NCI-H2196 (cell line): ENCODE measurements around the gene E4F1.
A peak's percentile ranks its signal among the peaks of the same experiment; 100 is the strongest.
"Not testable (repeated sequence)": the region's sequence is repeated elsewhere in the genome, so short reads cannot be mapped to it uniquely, and the experiment has no call there.

Source experiments
- DNase-seq: peaks from one replicate; lab custom pipeline; 2025; ENCODE audit not compliant: unreplicated experiment; lab: John Stamatoyannopoulos, UW

Gene E4F1

DNA sequence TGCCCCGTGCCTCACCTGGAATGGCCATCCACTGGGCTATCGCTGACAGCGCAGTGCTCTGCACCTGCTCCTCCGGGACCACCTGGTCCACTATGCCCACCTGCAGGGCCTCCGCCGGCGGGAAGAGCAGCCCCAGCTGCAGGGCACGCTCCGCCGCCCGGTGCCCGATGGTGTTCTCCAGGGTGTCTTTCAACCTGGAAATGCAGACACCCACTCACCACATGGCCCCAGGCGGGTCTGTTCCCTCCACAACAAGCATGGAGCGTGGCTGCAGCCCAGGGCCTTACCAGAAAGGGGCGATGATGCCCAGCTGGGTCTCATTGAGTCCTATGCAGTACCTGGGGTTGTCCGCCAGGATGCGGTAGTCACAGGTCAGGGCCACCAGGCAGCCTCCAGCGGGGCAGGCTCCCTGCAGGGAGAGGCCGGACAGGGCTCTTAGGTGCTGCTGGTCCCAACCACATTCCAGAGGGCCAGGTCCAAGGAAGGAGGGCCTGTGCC, 19.7 kb downstream of the E4F1 start:
- no peak for DNase-seq

DNA sequence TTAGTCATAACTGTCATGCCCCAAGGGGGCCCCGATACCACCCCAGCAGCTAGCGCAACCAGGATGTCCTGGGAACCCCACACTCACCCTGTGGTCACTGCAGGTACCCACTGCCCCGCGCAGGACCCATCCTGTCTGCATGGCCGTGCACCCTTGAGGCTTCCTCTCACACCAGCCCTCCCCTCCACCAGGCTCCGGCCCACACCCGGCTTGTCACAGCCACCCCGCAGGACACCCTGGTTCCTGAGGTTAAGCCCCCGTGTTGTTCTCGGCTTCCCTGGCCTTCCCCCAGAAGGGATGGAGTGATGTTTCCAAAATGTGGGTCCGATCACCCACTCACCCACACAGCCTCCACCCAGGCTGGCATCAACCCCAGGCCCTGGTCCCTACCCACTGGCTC, 20.4 kb downstream of the E4F1 start:
- DNase-seq, result no peak

DNA sequence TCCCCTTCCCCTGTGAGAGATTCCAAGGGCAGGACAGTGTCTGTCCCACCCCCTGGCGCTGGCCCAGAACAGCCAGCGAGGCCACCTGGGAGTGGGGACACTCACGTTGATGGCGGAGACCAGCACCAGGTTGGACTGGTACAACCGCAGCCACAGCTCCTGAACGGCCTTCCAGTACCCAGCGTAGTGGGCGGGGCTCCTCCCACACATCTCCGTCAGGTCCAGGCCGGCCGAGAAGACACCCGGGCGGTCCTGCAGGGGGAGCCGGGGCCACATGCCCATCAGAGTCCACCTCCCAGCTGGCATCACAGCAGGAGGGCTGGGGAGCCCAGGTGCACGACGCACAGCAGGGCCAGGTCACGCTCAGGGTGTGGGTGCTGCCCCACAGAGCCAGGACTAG, 20.9 kb downstream of the E4F1 start:
- no peak for DNase-seq

DNA sequence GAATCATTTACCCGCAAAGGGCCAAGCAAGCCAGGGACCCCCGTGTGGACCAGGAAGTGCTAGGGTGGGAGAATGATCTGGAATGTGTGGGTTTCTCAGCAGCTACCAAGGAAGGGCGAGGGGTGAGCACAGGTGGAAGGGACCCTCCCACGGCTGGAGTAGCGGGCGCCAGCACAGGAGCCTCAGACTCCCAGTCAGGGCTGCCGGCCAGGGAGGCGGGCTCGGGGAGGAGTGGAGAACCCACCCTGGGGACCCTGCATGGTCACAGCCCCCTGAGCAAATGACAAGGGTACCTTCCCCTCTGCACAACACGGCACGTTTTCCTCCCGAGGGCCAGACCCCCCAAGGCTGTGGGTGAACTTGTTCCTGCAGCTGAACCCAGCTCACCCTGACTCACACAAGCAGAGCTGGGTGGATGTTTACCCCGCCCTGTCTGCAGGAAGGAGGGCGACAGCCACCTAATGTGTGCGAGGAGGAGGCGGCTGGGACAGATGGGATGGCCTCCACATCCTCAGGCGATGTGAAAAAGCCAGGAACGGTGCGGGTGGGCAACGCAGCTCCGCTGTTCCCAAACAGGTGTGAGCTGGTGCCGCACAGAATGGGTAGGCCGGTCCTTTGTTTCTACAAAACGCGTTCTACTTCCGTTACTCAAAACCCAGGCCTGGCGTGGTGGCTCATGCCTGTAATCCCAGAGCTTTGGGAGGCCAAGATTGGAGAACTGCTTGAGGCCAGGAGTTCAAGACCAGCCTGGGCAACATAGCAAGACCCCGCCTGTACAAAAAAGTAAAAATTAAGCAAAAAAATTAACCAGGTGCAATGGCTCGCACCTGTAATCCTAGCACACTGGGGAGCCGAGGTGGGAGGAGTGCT, 21.8 kb downstream of the E4F1 start:
- no peak for DNase-seq

DNA sequence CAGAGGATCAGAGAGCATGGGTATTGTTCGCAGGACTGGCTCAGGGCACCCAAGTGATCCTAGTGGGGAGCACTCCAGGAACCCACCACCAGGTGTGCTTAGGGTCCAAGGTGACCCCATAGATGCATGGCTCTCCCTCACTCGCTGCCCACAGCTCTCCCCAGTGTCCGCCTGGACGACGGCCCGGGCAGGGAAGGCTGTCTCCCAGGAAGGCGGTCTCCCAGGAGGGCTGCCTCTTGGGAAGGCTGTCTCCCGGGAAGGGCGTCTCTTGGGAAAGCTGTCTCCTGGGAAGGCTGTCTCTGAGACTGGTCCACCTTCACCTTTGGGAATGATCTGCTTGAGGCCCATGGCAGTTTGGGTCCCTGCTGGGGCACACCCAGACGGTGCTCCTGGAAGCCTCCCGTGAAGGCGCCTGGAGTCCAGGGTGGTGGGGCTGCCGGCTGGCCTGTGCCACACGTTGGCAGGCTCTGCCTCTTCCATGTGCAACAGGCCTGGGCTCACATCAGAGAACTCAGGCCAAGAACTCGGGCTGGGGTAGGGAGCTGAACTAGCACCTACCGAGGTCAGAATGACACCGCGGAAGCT, 23.0 kb downstream of the E4F1 start:
- no peak for DNase-seq

DNA sequence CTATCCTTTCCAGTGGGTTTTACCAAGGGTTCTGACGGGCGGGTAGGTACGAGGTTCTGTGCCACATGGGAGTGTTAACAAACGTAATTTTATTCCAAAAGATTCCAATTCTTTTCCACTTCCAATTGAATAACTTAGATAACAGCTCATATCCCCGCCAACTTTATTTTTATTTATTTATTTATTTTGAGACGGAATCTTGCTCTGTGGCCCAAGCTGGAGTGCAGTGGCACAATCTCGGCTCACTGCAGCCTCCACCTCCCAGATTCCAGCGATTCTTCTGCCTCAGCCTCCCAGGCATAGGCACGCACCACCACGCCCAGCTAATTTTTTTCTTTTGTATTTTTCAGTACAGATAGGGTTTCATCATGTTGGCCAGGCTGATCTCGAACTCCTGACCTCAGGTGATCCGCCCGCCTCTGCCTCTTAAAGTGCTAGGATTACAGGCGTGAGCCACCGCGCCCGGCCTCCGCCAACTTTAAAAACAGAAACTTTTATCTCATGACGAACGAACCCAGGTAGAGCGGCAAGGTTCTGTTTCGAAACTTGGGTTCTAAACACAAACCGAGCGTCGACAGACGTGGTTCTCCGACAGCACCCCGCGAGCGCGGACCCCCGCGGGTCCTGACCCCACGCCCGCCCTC, 27.4 kb downstream of the E4F1 start:
- DNase-seq, result no peak

DNA sequence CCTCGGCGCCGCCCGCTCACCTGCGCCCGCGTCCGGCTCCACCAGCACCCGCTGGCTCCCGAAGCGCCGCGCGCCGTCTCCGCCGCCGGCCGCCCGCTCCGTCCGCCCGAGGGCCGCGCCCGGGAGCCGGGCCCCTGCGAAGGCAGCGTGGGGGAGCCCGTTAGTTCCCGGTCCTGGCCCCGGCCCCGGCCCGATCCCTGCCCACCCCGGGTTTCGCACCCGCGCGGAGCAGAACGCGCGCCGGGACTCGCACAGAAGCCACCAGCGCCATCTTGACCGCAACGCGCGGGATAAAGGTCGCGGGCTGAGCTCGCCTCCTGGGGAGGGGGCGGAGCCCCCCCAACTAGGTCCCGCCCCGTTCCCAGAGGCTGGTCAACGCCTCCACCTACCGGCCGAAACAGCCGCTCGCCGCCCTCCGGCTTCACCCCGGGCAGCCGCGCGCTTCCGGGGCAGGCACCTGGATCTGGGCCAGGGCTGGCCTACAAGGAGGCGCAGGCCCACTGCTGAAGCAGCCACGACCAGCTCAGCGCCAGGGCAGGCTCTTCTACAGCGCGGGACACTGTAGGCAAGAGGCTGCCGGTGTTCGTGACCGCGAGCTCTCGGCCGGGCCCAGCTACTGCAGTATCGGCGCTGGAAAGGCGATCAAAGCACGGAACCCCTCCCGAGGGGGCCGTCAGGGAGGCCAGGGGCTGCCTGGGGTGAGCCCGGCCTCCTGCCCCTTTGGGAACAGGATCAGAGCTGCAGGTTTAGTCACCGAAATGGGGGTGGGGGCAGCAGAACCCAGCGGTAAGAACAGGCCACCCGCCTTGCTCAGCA, 28.1 kb downstream of the E4F1 start, which contains the start of gene ECI1:
Gene ECI1 (minus strand): TSS at position 292 of the 816 bp plus-strand sequence. CDS start 21 bp downstream, at position 271.
- DNase-seq, result peak; percentile 97

DNA sequence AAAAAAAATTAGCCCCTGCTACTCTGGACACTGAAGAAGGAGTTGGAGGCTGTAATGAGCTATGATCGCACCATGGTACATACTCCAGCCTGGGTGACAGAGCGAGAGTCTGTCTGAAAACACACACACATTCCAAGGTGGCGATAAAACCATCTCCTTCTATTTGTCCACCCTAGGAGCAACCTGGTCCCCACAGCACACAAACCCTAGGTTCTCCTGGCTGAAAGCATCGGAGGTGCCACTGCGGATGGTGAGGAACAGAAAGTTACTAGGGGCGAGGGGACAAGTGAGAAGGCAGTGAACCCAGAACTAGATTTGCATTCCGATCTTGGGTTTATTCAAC, 29.4 kb downstream of the E4F1 start:
- DNase-seq, result no peak

DNA sequence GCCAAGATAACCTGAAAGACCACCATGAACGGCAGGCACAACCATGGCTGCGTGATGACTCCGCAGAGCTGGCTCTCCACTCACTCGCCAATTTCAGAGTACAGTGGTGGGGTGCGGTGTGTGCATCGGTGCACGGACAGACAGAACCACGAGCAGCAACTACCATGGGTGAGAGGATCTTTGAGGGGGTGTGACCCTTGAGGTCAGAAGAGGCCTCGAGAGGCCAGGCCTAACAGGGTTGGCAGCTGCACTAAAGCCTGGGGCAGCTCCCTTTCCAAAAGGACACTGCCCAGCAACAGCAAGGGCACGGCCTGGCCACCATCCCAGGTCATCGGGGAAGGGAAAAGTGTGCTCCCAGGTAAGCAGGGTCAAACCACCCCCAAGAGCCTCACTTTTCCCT, 29.9 kb downstream of the E4F1 start:
- no peak for DNase-seq

DNA sequence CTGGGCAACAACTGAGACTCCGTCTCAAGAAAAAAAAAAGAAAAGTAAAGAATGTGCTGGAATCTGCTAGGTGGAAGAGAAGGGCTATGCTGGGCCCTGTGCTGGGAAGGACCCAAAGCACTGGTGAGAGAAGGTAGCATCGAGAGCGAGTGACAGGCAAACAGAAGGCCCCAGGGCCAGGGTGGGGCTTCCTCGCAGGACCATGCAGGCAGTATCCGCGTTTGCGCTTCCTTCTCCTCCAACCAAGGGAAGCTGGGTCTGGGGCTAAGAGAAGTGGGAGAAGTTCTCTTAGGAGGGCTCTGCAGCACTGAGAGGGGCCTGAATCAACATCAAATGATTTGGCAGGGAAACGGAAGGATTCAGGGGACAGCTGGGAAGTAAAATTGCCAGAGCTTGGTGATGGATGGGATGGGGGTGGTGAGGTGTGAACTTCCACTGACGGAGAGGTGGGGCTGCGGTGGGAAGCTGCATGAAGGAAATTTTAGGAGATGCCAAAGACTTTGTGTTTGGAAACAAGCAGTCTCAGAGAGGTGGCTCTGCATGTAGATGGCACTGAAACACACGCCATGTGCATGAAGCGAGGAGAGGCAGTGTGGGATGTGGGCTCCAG, 33.2 kb downstream of the E4F1 start:
- DNase-seq, result no peak

DNA sequence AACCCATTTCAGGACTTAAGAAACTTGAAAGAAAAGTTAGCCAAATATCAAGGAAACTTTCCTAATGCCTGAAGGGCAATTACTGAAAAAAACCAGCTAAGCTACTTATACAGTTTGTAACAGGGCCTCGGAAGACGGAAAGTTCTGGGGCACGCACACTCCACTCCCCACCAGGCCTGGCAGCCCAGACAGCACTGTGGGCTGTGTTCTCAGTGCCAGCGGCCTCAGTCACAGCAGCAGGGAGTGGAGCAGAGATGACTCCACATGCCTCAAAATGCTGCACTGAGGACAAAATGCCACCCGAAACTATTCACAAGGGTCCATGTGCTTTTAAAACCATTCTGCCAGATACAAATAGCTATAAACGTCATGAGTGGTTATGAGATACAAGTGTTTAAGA, 34.3 kb downstream of the E4F1 start:
- DNase-seq, result no peak

DNA sequence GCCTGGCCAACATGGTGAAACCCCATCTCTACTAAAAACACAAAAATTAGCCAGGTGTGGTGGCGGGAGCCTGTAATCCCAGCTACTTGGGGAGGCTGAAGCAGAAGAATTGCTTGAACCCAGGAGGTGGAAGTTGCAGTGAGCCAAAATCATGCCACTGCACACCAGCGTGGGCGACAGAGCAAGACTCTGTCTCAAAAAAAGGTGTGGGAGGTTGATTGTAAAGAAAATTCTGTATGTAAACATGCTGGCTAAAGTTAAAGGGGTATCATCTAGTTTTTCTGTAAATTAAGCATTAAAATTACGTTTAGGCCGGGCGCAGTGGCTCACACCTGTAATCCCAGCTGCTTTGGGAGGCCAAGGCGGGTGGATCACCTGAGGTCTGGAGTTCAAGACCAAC, 35.1 kb downstream of the E4F1 start:
- not testable (repeated sequence) for DNase-seq

DNA sequence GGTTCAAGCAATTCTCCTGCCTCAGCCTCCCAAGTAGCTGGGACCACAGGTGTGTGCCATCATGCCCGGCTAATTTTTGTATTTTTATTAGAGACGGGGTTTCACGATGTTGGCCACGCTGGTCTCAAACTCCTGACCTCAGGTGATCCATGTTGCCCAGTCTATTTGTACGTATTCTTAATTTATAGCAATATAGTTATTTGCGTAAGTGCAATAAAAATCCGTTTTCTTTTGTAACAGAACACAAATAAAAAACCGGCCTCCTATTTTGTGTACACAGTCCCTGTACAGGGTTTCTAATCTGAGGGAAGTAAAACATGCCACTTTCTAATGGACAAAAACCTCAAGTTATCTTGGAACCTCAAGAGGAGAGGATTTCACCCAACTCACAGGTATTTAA, 36.9 kb downstream of the E4F1 start:
- DNase-seq, result no peak

DNA sequence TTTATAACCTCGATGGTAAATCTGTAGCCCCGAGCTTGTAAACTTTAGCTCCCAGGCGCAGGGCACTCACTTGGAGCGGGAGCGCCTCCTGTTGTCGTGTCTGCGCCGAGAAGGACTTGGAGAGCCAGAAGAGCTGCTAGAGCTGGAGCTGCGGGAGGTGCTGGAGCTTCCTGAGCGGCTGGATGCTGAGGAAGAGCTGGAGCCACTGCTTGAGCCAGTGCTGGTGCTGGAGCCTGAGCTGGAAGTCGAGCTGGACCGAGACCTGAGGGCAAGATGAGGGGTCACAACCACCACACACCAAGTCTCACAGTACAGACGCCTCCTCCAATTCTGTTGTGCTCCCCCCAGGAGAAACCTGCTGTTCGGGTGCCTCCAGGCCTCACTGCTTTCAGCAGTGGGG, 39.6 kb downstream of the E4F1 start:
- not testable (repeated sequence) for DNase-seq

DNA sequence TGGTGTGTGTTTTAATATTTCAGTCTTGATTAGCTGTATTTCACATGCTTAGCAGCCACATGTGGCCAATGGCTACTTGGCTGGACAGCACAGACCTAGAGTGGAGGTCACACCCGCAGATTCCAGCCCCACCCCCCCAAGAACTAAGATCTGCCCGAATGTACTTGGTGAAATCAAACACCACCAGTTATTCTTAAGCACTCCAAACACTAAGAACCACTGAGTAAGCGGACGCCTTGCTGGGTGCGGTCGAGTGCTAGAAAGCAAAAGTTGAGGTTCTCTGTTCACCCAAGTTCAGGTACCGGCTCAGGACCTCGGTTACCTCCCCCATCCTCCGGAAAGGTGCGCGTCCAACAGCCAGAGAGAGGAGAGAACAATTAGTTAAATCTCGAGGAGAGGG, 43.5 kb downstream of the E4F1 start:
- DNase-seq, result not testable (repeated sequence)

DNA sequence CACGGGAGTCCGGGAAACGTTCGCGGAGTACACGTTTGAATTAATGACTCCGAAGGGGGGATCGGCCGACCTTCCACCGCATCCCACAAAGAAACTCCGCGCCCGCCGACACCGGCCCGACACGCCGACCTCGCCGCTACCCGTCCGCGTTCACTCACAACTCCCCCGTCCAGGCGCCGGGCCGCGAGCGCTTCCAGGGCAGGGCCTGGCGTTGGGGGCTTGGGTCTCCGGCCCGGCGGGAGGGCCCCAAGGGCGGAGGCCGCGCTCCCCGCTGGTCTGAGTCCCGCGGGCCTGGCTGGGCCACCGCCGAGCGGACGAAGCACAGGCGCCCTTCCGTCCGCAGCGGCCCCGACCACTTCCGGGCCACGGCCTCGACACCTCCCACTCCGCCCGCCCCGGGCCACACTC, 44.1 kb downstream of the E4F1 start:
- DNase-seq, result peak; percentile 82

DNA sequence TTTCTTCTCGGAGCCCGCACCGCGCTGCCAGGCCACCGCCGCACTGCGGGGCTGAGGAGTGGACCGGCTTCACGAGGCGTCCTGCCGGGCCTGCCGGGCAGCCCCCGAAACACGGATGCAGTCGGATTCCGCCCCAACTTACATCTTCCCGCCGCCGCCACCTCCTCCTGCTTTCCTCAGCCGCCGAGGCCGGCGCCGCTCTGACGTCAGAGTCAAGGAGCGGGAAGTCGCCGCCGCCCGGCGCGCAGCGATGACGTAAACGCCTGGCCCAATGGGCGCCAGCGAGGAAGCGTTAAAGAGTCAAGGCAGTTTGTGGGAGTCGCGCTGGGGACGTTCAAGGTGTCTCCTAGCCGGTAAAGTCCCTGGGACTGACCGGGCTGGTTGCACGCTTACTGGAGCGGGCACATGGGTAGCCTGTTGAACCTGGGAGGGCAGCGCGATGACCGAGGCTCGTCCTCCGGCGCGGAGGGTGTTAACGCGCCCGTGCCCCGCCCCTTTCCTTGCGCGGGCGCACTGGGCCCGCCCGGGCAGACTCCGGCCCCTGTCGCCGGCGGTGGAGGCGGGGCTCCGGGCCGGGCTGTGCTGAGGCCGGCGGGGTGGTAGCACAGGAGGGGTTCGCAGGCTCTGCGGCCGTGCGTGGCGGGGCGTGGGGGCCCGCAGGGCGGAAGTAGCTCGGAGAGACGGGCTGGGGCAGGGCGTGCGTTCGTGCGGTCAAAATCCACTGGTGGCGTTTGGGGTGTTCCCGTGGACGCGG, 44.7 kb downstream of the E4F1 start, which contains the start of gene RNPS1:
Gene RNPS1 (minus strand): TSS at position 214 of the 754 bp plus-strand sequence. CDS start 3,483 bp downstream, outside the sequence.
- DNase-seq, result peak; percentile 98

DNA sequence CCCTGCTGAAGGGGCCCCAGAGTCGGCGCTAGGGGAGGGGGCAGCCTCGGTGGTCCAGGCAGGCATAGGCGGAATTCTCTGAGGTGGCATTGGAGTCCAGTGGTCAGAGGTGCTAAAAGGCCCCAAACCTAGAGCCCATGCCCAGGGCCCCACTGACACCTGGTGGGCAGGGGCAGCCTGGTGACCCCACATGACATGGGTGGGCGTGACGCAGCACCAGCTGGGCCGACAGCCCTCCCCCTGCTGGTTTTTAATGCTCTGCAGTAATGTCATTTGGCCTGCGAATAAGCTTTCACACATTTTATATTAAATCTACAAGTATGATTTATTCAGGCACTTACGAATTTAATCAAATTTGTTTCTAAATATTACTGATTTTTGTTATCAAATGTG, 46.7 kb downstream of the E4F1 start:
- no peak for DNase-seq

DNA sequence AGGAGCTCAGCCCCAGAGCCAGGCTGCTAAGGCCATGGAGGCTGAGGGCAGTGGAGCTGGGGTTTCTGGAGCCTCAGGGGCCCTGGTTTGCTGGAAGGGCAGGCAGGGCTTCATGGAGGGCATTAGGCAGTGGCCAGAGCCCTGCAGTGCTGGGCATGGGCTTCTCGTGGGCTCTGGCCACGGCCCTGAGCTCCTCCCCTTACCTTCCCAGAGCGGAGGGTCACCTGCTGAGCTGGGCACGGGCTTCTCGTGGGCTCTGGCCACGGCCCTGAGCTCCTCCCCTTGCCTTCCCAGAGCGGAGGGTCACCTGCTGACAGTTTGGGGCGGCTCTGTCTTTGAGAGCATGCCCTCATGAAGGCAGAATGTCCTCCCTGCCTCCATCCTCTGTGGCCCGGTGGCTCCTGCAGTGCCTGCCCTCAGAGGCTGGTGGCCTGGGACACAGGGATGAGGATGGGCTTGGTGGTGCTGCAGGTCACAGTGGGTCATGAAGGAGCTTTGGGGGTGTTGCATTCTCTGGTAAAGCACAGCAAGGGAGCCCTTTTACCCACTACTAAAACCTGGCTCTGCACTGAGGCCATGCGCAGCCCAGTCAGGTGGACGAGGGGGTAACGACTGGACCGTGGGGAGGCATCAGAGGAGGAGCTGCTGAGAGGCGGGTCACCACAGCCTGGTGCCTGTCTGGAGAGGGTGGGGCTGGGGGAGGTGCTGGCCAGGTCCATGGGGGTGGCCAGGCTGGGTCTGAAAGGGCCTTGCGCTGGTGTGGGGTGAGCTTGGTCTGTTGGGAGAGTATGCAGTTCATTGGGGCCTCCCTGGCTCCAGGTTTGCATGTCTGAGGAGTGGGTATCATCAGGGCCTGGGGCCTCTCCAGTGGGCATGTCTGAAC, 47.4 kb downstream of the E4F1 start:
- DNase-seq, result no peak
